Measurements from ENCODE around the gene EFEMP2.
A peak's percentile ranks its signal among the peaks of the same experiment; 100 is the strongest.

- TF ChIP-seq CTCF (IDR thresholded peaks at IDR 0.05; ENCODE audit: extremely low read depth in 1 of 2, insufficient read depth in 1 of 2, low read depth in 1 of 2, low read length in 2 of 2) (no peak), POLR2AphosphoS5 (IDR thresholded peaks at IDR 0.05; ENCODE audit: insufficient read depth, low read depth, low read length) (peak; percentile 5), POLR2A (IDR thresholded peaks at IDR 0.05; ENCODE audit: low read depth, low read length) (peak; percentile 10)
Observed at GRCh38 chr11:65919573-65920371, 47.2 kb upstream of the EFEMP2 start.
